ENCODE data around the gene TEN1. TPM values are rescaled to one million over a fixed set of nuclear protein-coding genes. Genes with fewer than 3 reads are reported as not detected.
A peak's percentile ranks its signal among the peaks of the same experiment; 100 is the strongest.

The TEN1 gene
- total and polyA plus RNA-seq, 2 of the 13 experiments (the other 11 are each of a cell fraction or from before 2014, with no cell fraction given) = 18.0 to 21.3 TPM

- Histone ChIP-seq H3K27ac (ENCODE audit: extremely low read length, insufficient read depth, low read length) (no peak overlapping the region), H3K4me3 (replicated peaks in 1 of 3; ENCODE audit: insufficient read depth in 1 of 3, low read depth in 2 of 3, low read length in 3 of 3) (no peak overlapping the region), H3K79me2 (ENCODE audit: insufficient read depth, low read length) (no peaks in the 10 kb centered on the region), H2AFZ (ENCODE audit: low read length) (no peak overlapping the region), H3K9ac (ENCODE audit: insufficient read depth, low read depth, low read length) (no peak overlapping the region), H3K27me3 (ENCODE audit: control insufficient read depth in 1 of 2, insufficient read depth in 2 of 2, low read length in 2 of 2) (no peaks in the 10 kb centered on the region), H3K4me2 (ENCODE audit: low read depth, low read length) (no peak overlapping the region), H3K4me1 (ENCODE audit: insufficient read depth, low read length) (no peaks in the 10 kb centered on the region), H4K20me1 (ENCODE audit: insufficient read depth, low read length) (no peaks in the 10 kb centered on the region; the same call in 1 of the 2 replicates), H3K36me3 (replicated peaks in 1 of 2; ENCODE audit: control insufficient read depth in 1 of 2, insufficient read depth in 2 of 2, low read length in 2 of 2) (peaks cover 61 to 88% of the 10 kb centered on the region in 2 experiments), H3K9me3 (ENCODE audit: low read length) (no peaks in the 10 kb centered on the region)
- ATAC-seq (no peak), FAIRE-seq (no peak), DNase-seq (ENCODE audit: low spot score) (no peak)
- TF ChIP-seq GATAD2A (CRISPR knock-in tag; IDR thresholded peaks at IDR 0.05) = no peak
- TF ChIP-seq ZNF549 (CRISPR knock-in tag; IDR thresholded peaks at IDR 0.05) = no peak
- no peak for TF ChIP-seq SP4 (CRISPR knock-in tag; IDR thresholded peaks at IDR 0.05)
- TF ChIP-seq IRF9 (CRISPR knock-in tag; IDR thresholded peaks at IDR 0.05; ENCODE audit: borderline replicate concordance) = no peak
- in situ Hi-C loops (cut with HindIII; ENCODE audit: extremely low pct_ligation_motif_present, low pct_unique_long_range_greater_than_20kb) = no loop called here
- ChIA-PET POLR2A (interaction anchor here (1.4 kb wide), 1 partner anchor 12 kb away, joined by 5 read pairs; no protein-coding TSS in a partner anchor), CTCF (ENCODE audit: low intra/inter-chr PET ratio, low total read pairs) (no interaction called here)
- no TSS peak for BruUV-seq (replicated peaks)
- 98% methylated on average over 6 of the region's 6 CpGs for WGBS (ENCODE audit: low lambda C conversion rate)
- intact Hi-C loops (cut with micrococcal nuclease; ENCODE audit: unreplicated experiment) = no loop called here
Measured at GRCh38 chr17:75950421-75950820, 28.6 kb upstream of the TEN1 start.

- WGBS (ENCODE audit: low lambda C conversion rate) = 99% methylated on average over 8 of the region's 8 CpGs
- Histone ChIP-seq H3K9me3 (ENCODE audit: low read length) (no peaks in the 10 kb centered on the region), H3K27ac (ENCODE audit: extremely low read length, insufficient read depth, low read length) (no peak overlapping the region), H3K4me3 (replicated peaks in 1 of 3; ENCODE audit: insufficient read depth in 1 of 3, low read depth in 2 of 3, low read length in 3 of 3) (no peak overlapping the region), H3K27me3 (ENCODE audit: control insufficient read depth in 1 of 2, insufficient read depth in 2 of 2, low read length in 2 of 2) (no peaks in the 10 kb centered on the region), H4K20me1 (ENCODE audit: insufficient read depth, low read length) (peaks cover 5% of the 10 kb centered on the region), H3K79me2 (ENCODE audit: insufficient read depth, low read length) (no peaks in the 10 kb centered on the region), H3K4me2 (ENCODE audit: low read depth, low read length) (no peak overlapping the region), H2AFZ (ENCODE audit: low read length) (no peak overlapping the region), H3K9ac (ENCODE audit: insufficient read depth, low read depth, low read length) (no peak overlapping the region), H3K36me3 (replicated peaks in 1 of 2; ENCODE audit: control insufficient read depth in 1 of 2, insufficient read depth in 2 of 2, low read length in 2 of 2) (peaks cover 61 to 88% of the 10 kb centered on the region in 2 experiments), H3K4me1 (ENCODE audit: insufficient read depth, low read length) (no peaks in the 10 kb centered on the region)
- no TSS peak for BruUV-seq (replicated peaks)
- ChIA-PET POLR2A (interaction anchor here (1.3 to 1.4 kb wide), 2 partner anchors 10 to 12 kb away, joined by 3 to 5 read pairs; partner anchors contain the start of gene FBF1), CTCF (ENCODE audit: low intra/inter-chr PET ratio, low total read pairs) (no interaction called here)
- ATAC-seq = no peak
- DNase-seq (ENCODE audit: low spot score) = no peak
- in situ Hi-C loops (cut with HindIII; ENCODE audit: extremely low pct_ligation_motif_present, low pct_unique_long_range_greater_than_20kb) (no loop called here), intact Hi-C loops (cut with micrococcal nuclease; ENCODE audit: unreplicated experiment) (no loop called here)
- TF ChIP-seq SP1 (IDR thresholded peaks at IDR 0.05) (no peak), SP1 (CRISPR knock-in tag; IDR thresholded peaks at IDR 0.05) (no peak), POLR2A (IDR thresholded peaks at IDR 0.05; ENCODE audit: insufficient read depth in 1 of 2, low read depth in 2 of 2, low read length in 2 of 2) (0 out of 4 replicates have a peak, but pooled peaks of 1 of the 2 experiments have one; percentile 18)
- FAIRE-seq = no peak
Measured at GRCh38 chr17:75950855-75951554, 28.0 kb upstream of the TEN1 start.

All from HepG2 (cell line).